ENCODE results near the gene NRP1.
A peak's percentile ranks its signal among the peaks of the same experiment; 100 is the strongest.

NRP1 gene

DNA sequence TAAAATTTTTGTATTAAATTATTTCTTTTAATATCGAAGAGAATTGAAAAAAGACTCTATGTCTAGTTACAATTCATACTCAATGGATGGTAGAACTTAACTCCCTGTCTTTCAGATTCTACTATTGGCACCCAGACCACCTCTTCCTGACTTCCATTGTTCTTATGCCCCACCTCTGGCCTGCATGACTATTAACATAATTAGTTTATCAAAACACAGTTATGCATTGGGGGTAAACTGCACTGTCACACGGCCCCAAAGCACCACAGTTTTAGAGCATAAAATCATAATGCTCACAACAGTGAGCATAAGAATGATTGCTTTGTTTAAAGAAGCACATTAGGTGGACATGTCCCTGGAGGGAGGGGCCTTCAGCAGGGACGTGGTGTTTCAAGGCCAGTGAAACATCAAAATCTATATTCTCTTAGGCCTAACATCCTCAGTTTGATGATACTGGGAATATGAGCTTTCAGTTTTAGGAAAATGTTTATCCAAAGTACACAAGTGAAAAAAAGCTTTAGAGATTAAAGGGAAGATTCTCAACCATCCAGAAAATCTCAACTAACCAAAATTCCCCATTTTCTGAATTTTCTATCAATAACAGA, 79.8 kb downstream of the NRP1 start:
- no peaks in the 10 kb centered on the region for H4K20me1 ChIP-seq
- no peak overlapping the region for H3K4me3 ChIP-seq
- TF ChIP-seq Cebpa-rat (IDR thresholded peaks at IDR 0.05) = no peak
- H3K4me1 ChIP-seq = peaks cover 29% of the 10 kb centered on the region
- H3K27ac ChIP-seq = no peak overlapping the region
- peaks cover 8% of the 10 kb centered on the region; the same call in 1 of the 2 replicates for H3K36me3 ChIP-seq
- peaks cover 21% of the 10 kb centered on the region for H3K9me3 ChIP-seq
- no peak overlapping the region for H3K9ac ChIP-seq
- H3K27me3 ChIP-seq = no peaks in the 10 kb centered on the region
- H3K4me2 ChIP-seq = no peak overlapping the region

DNA sequence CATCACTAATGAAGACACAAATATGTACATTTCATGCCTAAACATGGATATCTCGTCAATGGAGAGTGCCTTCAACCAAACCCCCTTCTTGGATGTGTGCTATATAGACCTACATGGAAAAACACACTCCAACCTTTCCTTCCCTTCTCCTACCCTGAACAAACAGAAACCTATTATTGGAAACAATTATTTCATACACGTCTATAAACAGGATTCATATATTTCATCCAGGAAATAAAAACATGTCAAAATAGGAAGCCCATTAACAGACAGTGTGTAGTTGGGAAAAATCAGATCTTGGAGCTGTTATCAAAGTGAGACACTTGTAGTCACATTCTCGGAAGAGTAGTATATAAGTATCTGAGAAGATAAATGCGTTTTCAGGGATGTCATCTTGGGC, 81.1 kb downstream of the NRP1 start:
- no peaks in the 10 kb centered on the region for H3K27me3 ChIP-seq
- H3K9me3 ChIP-seq = peaks cover 21% of the 10 kb centered on the region
- H3K4me2 ChIP-seq = no peak overlapping the region
- H3K4me3 ChIP-seq = no peak overlapping the region
- H3K9ac ChIP-seq = no peak overlapping the region
- no peaks in the 10 kb centered on the region for H4K20me1 ChIP-seq
- peaks cover 8% of the 10 kb centered on the region; the same call in 1 of the 2 replicates for H3K36me3 ChIP-seq
- peaks cover 41% of the 10 kb centered on the region for H3K4me1 ChIP-seq
- TF ChIP-seq Cebpa-rat (IDR thresholded peaks at IDR 0.05) = no peak
- H3K27ac ChIP-seq = no peak overlapping the region

DNA sequence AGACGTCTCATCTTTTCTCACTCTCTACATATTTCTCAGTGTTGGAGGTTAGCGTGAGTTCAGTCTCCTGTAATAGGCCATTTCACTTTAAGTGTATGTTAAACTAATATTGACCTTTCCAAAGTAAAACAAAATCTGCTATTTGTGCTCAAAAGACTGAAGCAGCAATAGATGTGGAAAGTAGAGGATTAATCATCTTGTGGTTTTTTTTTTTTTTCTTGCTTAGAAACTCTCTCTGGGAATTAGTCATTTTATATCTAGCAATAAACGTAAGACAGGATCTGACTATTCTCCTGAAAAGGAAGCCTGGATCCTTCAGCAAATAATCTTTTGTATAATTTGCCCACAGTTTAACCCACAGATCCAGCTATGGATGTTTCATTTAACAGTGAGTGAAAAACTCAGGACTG, 81.7 kb downstream of the NRP1 start:
- no peak overlapping the region for H3K9ac ChIP-seq
- no peaks in the 10 kb centered on the region for H3K27me3 ChIP-seq
- TF ChIP-seq Cebpa-rat (IDR thresholded peaks at IDR 0.05) = no peak
- peaks cover 8% of the 10 kb centered on the region; the same call in 1 of the 2 replicates for H3K36me3 ChIP-seq
- H3K4me2 ChIP-seq = peak overlapping the region; percentile 39
- H3K27ac ChIP-seq = no peak overlapping the region
- H3K9me3 ChIP-seq = peaks cover 21% of the 10 kb centered on the region
- H3K4me1 ChIP-seq = peaks cover 48% of the 10 kb centered on the region
- H3K4me3 ChIP-seq = no peak overlapping the region
- H4K20me1 ChIP-seq = no peaks in the 10 kb centered on the region

DNA sequence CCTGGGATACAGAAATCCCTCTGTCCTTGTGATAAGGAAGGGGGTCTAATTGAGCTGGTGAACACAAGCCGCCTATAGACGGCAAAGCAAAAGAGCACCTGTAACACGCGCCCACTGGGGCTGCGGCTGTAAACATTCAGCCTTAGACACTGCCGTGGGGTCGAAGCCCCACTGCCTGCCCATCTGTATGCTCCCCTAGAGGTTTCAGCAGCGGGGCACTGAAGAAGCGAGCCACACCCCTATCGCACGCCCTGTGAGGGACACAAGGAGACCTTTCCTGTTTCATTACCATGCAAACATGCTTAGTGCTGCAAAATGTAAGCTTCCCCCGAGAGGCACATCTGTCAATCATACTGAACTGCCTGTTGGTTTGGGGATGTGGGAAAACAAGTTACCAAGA, 82.1 kb downstream of the NRP1 start:
- Histone ChIP-seq H4K20me1 (no peaks in the 10 kb centered on the region), H3K4me3 (no peak overlapping the region), H3K4me2 (peak overlapping the region; percentile 39), H3K27ac (no peak overlapping the region), H3K27me3 (no peaks in the 10 kb centered on the region), H3K9me3 (peaks cover 21% of the 10 kb centered on the region), H3K36me3 (peaks cover 8% of the 10 kb centered on the region; the same call in 1 of the 2 replicates), H3K9ac (no peak overlapping the region), H3K4me1 (peaks cover 52% of the 10 kb centered on the region)
- no peak for TF ChIP-seq Cebpa-rat (IDR thresholded peaks at IDR 0.05)

DNA sequence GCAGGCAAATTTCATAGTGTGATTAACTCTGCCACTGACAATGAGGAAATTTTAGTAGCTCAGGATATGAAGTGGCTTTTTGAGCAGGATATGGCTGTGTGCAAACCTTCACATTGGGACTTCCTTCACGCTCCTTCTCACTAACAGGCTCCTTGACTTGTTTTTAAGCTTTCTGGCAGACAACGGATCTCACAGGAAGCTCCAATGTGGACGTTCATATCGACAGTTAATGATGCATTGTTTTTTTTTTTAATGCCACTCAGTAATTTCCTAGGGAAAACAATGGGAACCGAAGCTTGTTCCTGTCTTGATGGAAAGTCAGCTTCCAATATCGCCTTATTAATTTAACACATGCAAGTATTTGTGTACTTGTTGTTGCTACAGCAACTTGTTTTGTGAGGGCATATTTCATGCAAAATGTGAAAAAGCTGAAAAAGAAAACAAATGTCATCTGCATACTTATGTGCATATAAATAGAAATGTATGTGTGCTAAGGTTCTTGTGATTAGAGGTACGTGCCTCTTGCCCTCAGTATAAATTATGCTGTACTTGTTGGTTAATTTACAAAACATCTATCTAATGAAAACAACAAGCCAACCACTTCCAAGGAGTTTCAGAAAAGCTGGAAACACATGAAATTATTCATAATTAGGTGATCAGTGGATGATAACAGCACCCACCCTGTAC, 84.7 kb downstream of the NRP1 start:
- peak overlapping the region; percentile 26; the same call in 1 of the 2 replicates for H3K4me3 ChIP-seq
- H3K9ac ChIP-seq = peak overlapping the region; percentile 42; the same call in 1 of the 2 replicates
- TF ChIP-seq Cebpa-rat (IDR thresholded peaks at IDR 0.05) = no peak
- H4K20me1 ChIP-seq = no peaks in the 10 kb centered on the region
- H3K4me1 ChIP-seq = peaks cover 65% of the 10 kb centered on the region
- peaks cover 21% of the 10 kb centered on the region for H3K9me3 ChIP-seq
- peak overlapping the region; percentile 32; the same call in 1 of the 2 replicates for H3K27ac ChIP-seq
- peaks cover 8% of the 10 kb centered on the region; the same call in 1 of the 2 replicates for H3K36me3 ChIP-seq
- peak overlapping the region; percentile 71 for H3K4me2 ChIP-seq
- no peaks in the 10 kb centered on the region for H3K27me3 ChIP-seq

DNA sequence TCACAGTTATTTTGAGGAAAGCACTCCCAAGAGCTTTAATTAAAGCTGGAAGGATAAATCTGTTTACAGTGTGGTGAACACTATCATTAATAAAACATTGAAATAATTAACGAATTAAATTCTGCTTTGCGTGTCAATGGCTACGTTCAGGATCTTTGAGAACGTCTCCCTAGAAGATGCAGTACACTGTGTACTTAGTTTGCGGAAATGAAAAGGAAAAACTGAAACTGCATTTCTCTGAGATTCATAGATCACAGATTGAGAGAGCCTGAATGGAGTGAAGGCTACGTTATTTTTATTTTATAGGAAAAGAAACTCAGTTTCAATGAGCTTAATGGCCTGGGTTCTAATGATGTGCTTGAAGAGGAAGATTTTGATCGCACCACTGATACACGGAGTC, 85.3 kb downstream of the NRP1 start:
- TF ChIP-seq Cebpa-rat (IDR thresholded peaks at IDR 0.05) = no peak
- H3K9ac ChIP-seq = peak overlapping the region; percentile 42; the same call in 1 of the 2 replicates
- H3K4me2 ChIP-seq = peak overlapping the region; percentile 71
- H4K20me1 ChIP-seq = no peaks in the 10 kb centered on the region
- peak overlapping the region; percentile 26; the same call in 1 of the 2 replicates for H3K4me3 ChIP-seq
- H3K9me3 ChIP-seq = peaks cover 21% of the 10 kb centered on the region
- H3K27ac ChIP-seq = peak overlapping the region; percentile 32; the same call in 1 of the 2 replicates
- no peaks in the 10 kb centered on the region for H3K27me3 ChIP-seq
- peaks cover 8% of the 10 kb centered on the region; the same call in 1 of the 2 replicates for H3K36me3 ChIP-seq
- peaks cover 71% of the 10 kb centered on the region for H3K4me1 ChIP-seq

DNA sequence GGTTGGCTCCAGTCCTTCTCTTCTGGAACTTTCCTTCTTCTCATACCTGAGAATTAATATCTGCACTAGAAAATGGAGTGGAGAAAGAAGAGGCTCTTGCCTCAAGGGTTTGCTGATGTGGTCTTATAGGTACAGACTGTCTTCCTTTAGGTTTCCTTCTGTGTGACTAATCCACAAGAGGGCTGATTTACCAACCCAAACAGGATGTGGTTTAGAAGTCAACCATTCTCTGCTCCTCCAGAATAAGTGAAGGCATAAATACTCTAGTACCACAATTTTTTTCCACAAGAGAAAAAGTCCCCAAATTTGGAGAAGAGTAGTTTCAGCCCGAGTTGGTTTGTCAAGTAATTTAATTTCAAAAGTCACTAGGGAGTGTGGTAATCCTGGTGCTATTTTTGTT, 85.8 kb downstream of the NRP1 start:
- Histone ChIP-seq H3K36me3 (peaks cover 8% of the 10 kb centered on the region; the same call in 1 of the 2 replicates), H4K20me1 (no peaks in the 10 kb centered on the region), H3K9me3 (peaks cover 21% of the 10 kb centered on the region), H3K4me3 (peak overlapping the region; percentile 26; the same call in 1 of the 2 replicates), H3K27me3 (no peaks in the 10 kb centered on the region), H3K4me2 (peak overlapping the region; percentile 71), H3K27ac (0 out of 2 replicates have a peak overlapping the region, but pooled peaks have one; percentile 32), H3K4me1 (peaks cover 76% of the 10 kb centered on the region), H3K9ac (no peak overlapping the region)
- TF ChIP-seq Cebpa-rat (IDR thresholded peaks at IDR 0.05) = no peak

DNA sequence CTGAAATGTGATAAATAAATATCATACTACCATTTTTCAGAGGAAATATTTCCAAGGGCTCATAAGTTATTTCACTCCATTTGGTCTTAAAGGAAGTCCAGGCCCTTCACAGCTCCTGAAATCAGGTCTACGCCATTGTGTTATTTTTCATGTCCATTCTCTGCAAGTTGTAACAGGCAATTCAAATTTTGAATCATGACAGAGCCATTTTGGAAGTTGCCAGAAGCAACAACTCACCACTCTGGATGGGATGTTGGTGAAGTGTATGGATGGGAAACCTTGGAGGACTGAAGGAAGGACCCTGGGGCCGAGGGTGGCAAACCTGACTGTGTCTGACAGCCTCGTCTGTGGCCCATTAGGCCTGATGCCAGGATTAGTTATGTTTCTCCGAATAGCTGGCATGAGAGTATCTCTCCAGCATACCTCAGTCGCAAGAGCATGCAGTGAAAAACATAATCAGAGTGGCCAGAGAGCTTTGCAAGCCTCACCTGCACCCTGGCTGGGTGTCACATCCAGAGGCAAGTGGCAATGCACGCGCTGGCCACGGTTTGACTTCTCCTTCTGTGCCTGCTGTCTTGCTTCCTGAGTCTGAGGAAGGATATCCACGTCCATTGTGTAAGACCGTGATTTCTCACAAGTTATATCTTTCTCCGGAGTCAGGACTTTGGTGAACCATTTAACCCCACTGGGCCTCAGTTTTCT, 87.1 kb downstream of the NRP1 start:
- Histone ChIP-seq H3K4me3 (no peak overlapping the region), H3K36me3 (peaks cover 8% of the 10 kb centered on the region; the same call in 1 of the 2 replicates), H3K27me3 (no peaks in the 10 kb centered on the region), H3K9ac (no peak overlapping the region), H3K27ac (no peak overlapping the region), H3K4me2 (peak overlapping the region; percentile 71; the same call in 1 of the 2 replicates), H3K9me3 (peaks cover 20% of the 10 kb centered on the region), H4K20me1 (no peaks in the 10 kb centered on the region), H3K4me1 (peaks cover 83% of the 10 kb centered on the region)
- no peak for TF ChIP-seq Cebpa-rat (IDR thresholded peaks at IDR 0.05)

DNA sequence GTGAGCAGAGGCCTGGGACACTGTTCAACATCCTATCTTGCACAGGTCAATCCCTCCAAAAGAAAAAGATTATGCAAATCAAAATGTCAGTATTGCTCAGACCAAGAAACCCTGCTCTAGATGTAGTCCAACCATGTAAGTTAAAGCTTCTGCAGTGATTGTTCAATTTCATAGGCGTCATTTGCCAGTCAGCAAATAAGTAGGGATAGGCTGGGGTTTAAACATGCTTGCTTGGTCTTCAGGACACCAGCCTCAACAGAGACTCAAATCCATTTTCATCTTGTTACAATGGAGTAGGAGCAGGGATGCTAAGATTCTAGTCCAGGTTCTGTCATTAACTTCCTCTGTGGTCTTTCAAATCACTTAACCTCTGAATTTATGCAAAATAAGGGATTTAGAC, 89.1 kb downstream of the NRP1 start:
- H3K4me3 ChIP-seq = no peak overlapping the region
- no peaks in the 10 kb centered on the region for H3K27me3 ChIP-seq
- peaks cover under 1% of the 10 kb centered on the region for H3K9me3 ChIP-seq
- no peaks in the 10 kb centered on the region for H3K36me3 ChIP-seq
- peak overlapping the region; percentile 68 for H3K4me2 ChIP-seq
- H3K4me1 ChIP-seq = peaks cover 87% of the 10 kb centered on the region
- no peak overlapping the region for H3K9ac ChIP-seq
- H4K20me1 ChIP-seq = no peaks in the 10 kb centered on the region
- no peak overlapping the region for H3K27ac ChIP-seq
- TF ChIP-seq Cebpa-rat (IDR thresholded peaks at IDR 0.05) = no peak
